Measurements from ENCODE around the gene LCTL. TPM values are rescaled to one million over a fixed set of nuclear protein-coding genes. Genes with fewer than 3 reads are reported as not detected.

LCTL gene
- total RNA-seq, 2 experiments from 2014 or later, result not detected

GRCh38 chr15:66573348-66573718 is 7.5 kb upstream of the LCTL start:
- BruUV-seq (replicated peaks), result no TSS peak
- Histone ChIP-seq H3K79me2 (ENCODE audit: insufficient read depth, low read depth, low read length) (no peaks in the 10 kb centered on the region), H3K27ac (ENCODE audit: low read depth, low read length, poor library complexity, severe bottlenecking) (no peak overlapping the region), H3K4me2 (ENCODE audit: low read length) (no peak overlapping the region), H3K9me3 (ENCODE audit: low read length) (no peaks in the 10 kb centered on the region), H3K4me1 (ENCODE audit: insufficient read depth, low read length, poor library complexity, severe bottlenecking) (no peaks in the 10 kb centered on the region), H4K20me1 (ENCODE audit: insufficient read depth, low read length) (no peaks in the 10 kb centered on the region), H2AFZ (ENCODE audit: low read length) (no peak overlapping the region), H3K36me3 (ENCODE audit: insufficient read depth, low read length) (no peaks in the 10 kb centered on the region), H3K9me2 (ENCODE audit: insufficient read depth, low read length) (no peaks in the 10 kb centered on the region), H3K4me3 (ENCODE audit: low read depth, low read length, poor library complexity, severe bottlenecking) (no peak overlapping the region)
- CTCF ChIA-PET (ENCODE audit: unreplicated experiment), result no interaction called here
- intact Hi-C loops (cut with micrococcal nuclease; ENCODE audit: unreplicated experiment), result no loop called here
- TF ChIP-seq CTCF (conservative IDR thresholded peaks at IDR 0.05; ENCODE audit: low read length) (no peak), EZH2phosphoT487 (IDR thresholded peaks at IDR 0.05; ENCODE audit: borderline replicate concordance, low read depth, low read length) (no peak)
- POLR2A ChIA-PET, result interaction anchor here (0.9 kb wide), 1 partner anchor 278 kb away, joined by 3 read pairs; no protein-coding TSS in a partner anchor
- no peak for DNase-seq (ENCODE audit: low spot score)

- DNase-seq (ENCODE audit: low spot score), result no peak
- CTCF ChIA-PET (ENCODE audit: unreplicated experiment), result no interaction called here
- BruUV-seq (replicated peaks), result no TSS peak
These were observed 6.3 kb upstream of the LCTL start for GRCh38 chr15:66572146-66572545.

More at GRCh38 chr15:66572146-66572545, 6.3 kb upstream of the LCTL start:
- no peak overlapping the region for H3K27ac ChIP-seq (ENCODE audit: low read depth, low read length, poor library complexity, severe bottlenecking)
- no peaks in the 10 kb centered on the region for H3K9me3 ChIP-seq (ENCODE audit: low read length)
- POLR2A ChIA-PET, result no interaction called here
- no peak overlapping the region for H3K4me3 ChIP-seq (ENCODE audit: low read depth, low read length, poor library complexity, severe bottlenecking)
- intact Hi-C loops (cut with micrococcal nuclease; ENCODE audit: unreplicated experiment), result no loop called here
- no peaks in the 10 kb centered on the region for H3K4me1 ChIP-seq (ENCODE audit: insufficient read depth, low read length, poor library complexity, severe bottlenecking)
- TF ChIP-seq EZH2phosphoT487 (IDR thresholded peaks at IDR 0.05; ENCODE audit: borderline replicate concordance, low read depth, low read length) (no peak), CTCF (conservative IDR thresholded peaks at IDR 0.05; ENCODE audit: low read length) (no peak)
- H3K36me3 ChIP-seq (ENCODE audit: insufficient read depth, low read length), result no peaks in the 10 kb centered on the region
- H3K4me2 ChIP-seq (ENCODE audit: low read length), result no peak overlapping the region
- H3K79me2 ChIP-seq (ENCODE audit: insufficient read depth, low read depth, low read length), result no peaks in the 10 kb centered on the region
- no peaks in the 10 kb centered on the region for H4K20me1 ChIP-seq (ENCODE audit: insufficient read depth, low read length)
- no peaks in the 10 kb centered on the region for H3K9me2 ChIP-seq (ENCODE audit: insufficient read depth, low read length)
- H2AFZ ChIP-seq (ENCODE audit: low read length), result no peak overlapping the region

All from OCI-LY7 (cell line).